H1 (cell line): ENCODE measurements around the gene CD180. TPM values are rescaled to one million over a fixed set of nuclear protein-coding genes. Genes with fewer than 3 reads are reported as not detected.

ENCODE experiments used
- CTCF ChIA-PET: fragments of 300-600 bp; sonication (Branson Sonifier 250); formaldehyde crosslinking; loops from one replicate; lab custom pipeline; 2021; ENCODE audit not compliant: partially characterized antibody; lab: Charles Lee
- POLR2A ChIA-PET: fragments of 300-600 bp; sonication (Branson Sonifier 250); formaldehyde crosslinking; loops from one replicate; lab custom pipeline; 2021; ENCODE audit warnings: inconsistent platforms; ENCODE audit not compliant: partially characterized antibody; lab: Charles Lee
- DNase-seq, 2 experiments: peaks; one replicate each; pipeline versions ENCODE4 v3.0.0 to v3.0.0-alpha.2; 2010 to 2022; ENCODE audit warnings: low spot score in 2 of 2, low read depth in 1 of 2, mixed read lengths in 1 of 2
- FAIRE-seq: peaks from 2 replicates; lab custom pipeline; 2011; peaks lifted over from hg19 to GRCh38; lab: Jason Lieb, UNC
- H2AFZ ChIP-seq: 2 replicates; pipeline ENCODE4 v1.8.1; 2012; ENCODE audit warnings: low read length, inconsistent platforms
- H2AK5ac ChIP-seq: 2 replicates; pipeline ENCODE4 v1.6.1; 2013; ENCODE audit warnings: low read depth, low read length
- H2BK120ac ChIP-seq: replicated peaks from 2 replicates; pipeline ENCODE3; 2013; ENCODE audit warnings: low read depth, low read length, inconsistent platforms
- H2BK12ac ChIP-seq: 2 replicates; pipeline ENCODE4 v1.6.1; 2013; ENCODE audit warnings: low read depth, low read length
- H2BK15ac ChIP-seq: 2 replicates; pipeline ENCODE4 v1.6.1; 2013; ENCODE audit warnings: low read length
- H2BK20ac ChIP-seq: 2 replicates; pipeline ENCODE4 v1.6.1; 2013; ENCODE audit warnings: low read length
- H2BK5ac ChIP-seq: 2 replicates; pipeline ENCODE4 v1.6.1; 2013; ENCODE audit warnings: low read depth, low read length
- H3K14ac ChIP-seq: 2 replicates; pipeline ENCODE4 v1.6.1; 2013; ENCODE audit warnings: inconsistent platforms; ENCODE audit not compliant: insufficient read length
- H3K18ac ChIP-seq: 2 replicates; pipeline ENCODE4 v1.6.1; 2013; ENCODE audit warnings: low read length; ENCODE audit errors: extremely low read depth
- H3K23ac ChIP-seq: 2 replicates; pipeline ENCODE4 v1.6.1; 2013; ENCODE audit warnings: inconsistent platforms; ENCODE audit not compliant: insufficient read length
- H3K23me2 ChIP-seq: 2 replicates; pipeline ENCODE4 v1.6.1; 2013; ENCODE audit warnings: low read depth, low read length
- H3K27ac ChIP-seq: 2 replicates; pipeline ENCODE4 v1.6.1; 2011; ENCODE audit warnings: low read depth, low read length, inconsistent platforms
- H3K27me3 ChIP-seq, 4 experiments: replicated peaks in 1 of 4; 1 replicate in 1 of 4; 2 replicates in 3 of 4; pipeline versions ENCODE4 v1.6.1 to v1.8.1; 2011 to 2013; ENCODE audit warnings: low read length in 3 of 4, mild to moderate bottlenecking in 3 of 4, inconsistent platforms in 2 of 4, mixed read lengths in 2 of 4, moderate library complexity in 1 of 4; ENCODE audit not compliant: control insufficient read depth in 3 of 4, insufficient read depth in 3 of 4; ENCODE audit errors: extremely low read depth in 1 of 4
- H3K36me3 ChIP-seq, 4 experiments: 2 replicates each; pipeline versions ENCODE4 v1.6.1 to v1.8.1; 2011 to 2013; ENCODE audit warnings: mild to moderate bottlenecking in 4 of 4, low read length in 3 of 4, moderate library complexity in 2 of 4, control low read depth in 1 of 4, inconsistent platforms in 1 of 4; ENCODE audit not compliant: insufficient read depth in 4 of 4, control insufficient read depth in 2 of 4
- H3K4ac ChIP-seq: replicated peaks from 2 replicates; pipeline ENCODE3; 2013; ENCODE audit warnings: low read length, low read depth, mixed read lengths, inconsistent platforms; ENCODE audit not compliant: insufficient read length
- H3K4me1 ChIP-seq, 4 experiments: replicated peaks in 1 of 4; 1 replicate in 1 of 4; 2 replicates in 3 of 4; pipeline versions ENCODE4 v1.6.1 to v1.8.1; 2011 to 2013; ENCODE audit warnings: low read length in 3 of 4, inconsistent platforms in 2 of 4, mixed read lengths in 1 of 4; ENCODE audit not compliant: insufficient read depth in 4 of 4, control insufficient read depth in 3 of 4
- H3K4me2 ChIP-seq, 2 experiments: 2 replicates each; pipeline versions ENCODE4 v1.6.1 to v1.8.1; 2011 to 2013; ENCODE audit warnings: low read depth in 2 of 2, low read length in 2 of 2, control low read depth in 1 of 2, inconsistent platforms in 1 of 2, mild to moderate bottlenecking in 1 of 2; ENCODE audit not compliant: insufficient read depth in 1 of 2
- H3K4me3 ChIP-seq, 4 experiments: fragments of 200-600, 300-600 bp in 1 of 4; sonication (generic), shearing (Covaris generic), sonication (Bioruptor Twin) in 1 of 4; 2 replicates each; pipeline versions ENCODE4 v1.5.1 to v1.8.1; 2011 to 2016; ENCODE audit warnings: low read length in 4 of 4, low read depth in 3 of 4, control low read depth in 2 of 4, inconsistent platforms in 2 of 4, mild to moderate bottlenecking in 2 of 4, mixed read lengths in 1 of 4, moderate library complexity in 1 of 4; ENCODE audit not compliant: insufficient read depth in 2 of 4; ENCODE audit errors: extremely low read depth in 1 of 4
- H3K56ac ChIP-seq: replicated peaks from 2 replicates; pipeline ENCODE3; 2013; ENCODE audit warnings: low read depth, mild to moderate bottlenecking, mixed read lengths, low read length, inconsistent platforms; ENCODE audit not compliant: insufficient read length
- H3K79me1 ChIP-seq: 2 replicates; pipeline ENCODE4 v1.6.1; 2013; ENCODE audit warnings: low read depth, low read length, control low read depth
- H3K79me2 ChIP-seq, 2 experiments: 2 replicates each; pipeline versions ENCODE4 v1.6.1 to v1.8.1; 2012 to 2013; ENCODE audit warnings: low read length in 2 of 2, mild to moderate bottlenecking in 2 of 2, inconsistent platforms in 1 of 2; ENCODE audit not compliant: insufficient read depth in 2 of 2, control insufficient read depth in 1 of 2
- H3K9ac ChIP-seq, 4 experiments: replicated peaks in 1 of 4; 1 replicate in 1 of 4; 2 replicates in 3 of 4; pipeline versions ENCODE4 v1.6.1 to v1.8.1; 2011 to 2013; ENCODE audit warnings: low read depth in 3 of 4, low read length in 3 of 4, control low read depth in 2 of 4, mild to moderate bottlenecking in 2 of 4, moderate library complexity in 2 of 4, inconsistent platforms in 1 of 4; ENCODE audit errors: extremely low read depth in 1 of 4
- H3K9me3 ChIP-seq, 2 experiments: 2 replicates each; pipeline versions ENCODE4 v1.6.1 to v1.8.1; 2012 to 2013; ENCODE audit warnings: mild to moderate bottlenecking in 2 of 2, moderate library complexity in 2 of 2, control low read depth in 1 of 2, inconsistent platforms in 1 of 2, low read depth in 1 of 2, low read length in 1 of 2, mixed read lengths in 1 of 2; ENCODE audit not compliant: insufficient read depth in 2 of 2
- H4K20me1 ChIP-seq, 2 experiments: replicated peaks in 1 of 2; 2 replicates each; pipeline versions ENCODE3 to v1.8.1; 2011 to 2013; ENCODE audit warnings: inconsistent platforms in 2 of 2, low read length in 2 of 2, mild to moderate bottlenecking in 1 of 2; ENCODE audit not compliant: insufficient read depth in 2 of 2, control insufficient read depth in 1 of 2
- H4K5ac ChIP-seq: 2 replicates; pipeline ENCODE4 v1.6.1; 2013; ENCODE audit warnings: low read length, low read depth, mixed read lengths, inconsistent platforms; ENCODE audit not compliant: insufficient read length
- H4K8ac ChIP-seq: 2 replicates; pipeline ENCODE4 v1.8.0; 2013; ENCODE audit warnings: mild to moderate bottlenecking, moderate library complexity, low read length, inconsistent platforms; ENCODE audit not compliant: insufficient read depth; ENCODE audit errors: extremely low read depth
- H4K91ac ChIP-seq: replicated peaks from 2 replicates; pipeline ENCODE3; 2013; ENCODE audit warnings: low read length, mixed read lengths, inconsistent platforms; ENCODE audit not compliant: insufficient read length
- BRCA1 ChIP-seq: IDR thresholded peaks from 2 replicates; pipeline ENCODE4 v1.6.1; 2012; ENCODE audit warnings: low read depth, low read length, improper control_type of control experiment
- CHD2 ChIP-seq: IDR thresholded peaks from 2 replicates; pipeline ENCODE4 v1.6.1; 2012; ENCODE audit warnings: low read length, improper control_type of control experiment
- E2F6 ChIP-seq: IDR thresholded peaks from 2 replicates; pipeline ENCODE4 v1.6.1; 2012; ENCODE audit warnings: inconsistent platforms
- GTF2F1 ChIP-seq: IDR thresholded peaks from 2 replicates; pipeline ENCODE4 v1.6.1; 2012; ENCODE audit warnings: low read depth, low read length, improper control_type of control experiment, borderline replicate concordance
- RAD21 ChIP-seq, 2 experiments: IDR thresholded peaks in 1 of 2; conservative IDR thresholded peaks in 1 of 2; 2 replicates each; pipeline ENCODE4 v1.6.1; 2011; ENCODE audit warnings: low read depth in 2 of 2, low read length in 2 of 2, improper control_type of control experiment in 1 of 2, inconsistent platforms in 1 of 2, mild to moderate bottlenecking in 1 of 2, moderate library complexity in 1 of 2
- YY1 ChIP-seq: IDR thresholded peaks from 2 replicates; pipeline ENCODE4 v1.6.1; 2011; ENCODE audit warnings: low read depth, mild to moderate bottlenecking, low read length
- WGBS, 2 experiments: shearing (Covaris generic) in 1 of 2; methylation state at CpG; one replicate each; pipeline versions ENCODE4 v1.1.6 to v1.1.7; 2013 to 2015; ENCODE audit warnings: low lambda C conversion rate in 2 of 2, mixed read lengths in 2 of 2, inconsistent platforms in 1 of 2, low coverage in 1 of 2, missing lambda C conversion rate in 1 of 2; ENCODE audit not compliant: insufficient replicate concordance in 2 of 2, insufficient coverage in 1 of 2, insufficient read length in 1 of 2; ENCODE audit errors: extremely low coverage in 1 of 2, missing lambda C conversion rate in 1 of 2; 5-methylcytosine and 5-hydroxymethylcytosine counted together
- polyA plus RNA-seq, 7 experiments: library from polyadenylated mRNA; depleted of rRNA in 3 of 7; stranded (reverse) in 5 of 7; unstranded in 2 of 7; fragments of >200 nt in 5 of 7; fragments of 200-250 nt in 2 of 7; gene quantifications; 1 replicate in 5 of 7; 2 replicates in 1 of 7; 4 replicates in 1 of 7; pipeline versions ENCODE4 v1.2.1 to v1.2.3, GENCODE V29; 2011 to 2013; ENCODE audit warnings: missing spikeins in 2 of 7, mixed read lengths in 2 of 7
- total RNA-seq: library from RNA; stranded (reverse); fragmentation: NEBNext Ultra II Directional; extraction: Animal tissue kit (Norgen Biotek cat#: 25700); gene quantifications from 2 replicates; pipeline ENCODE4 v1.2.1, GENCODE V29; 2021

Gene CD180
- total and polyA plus RNA-seq, 2 of the 8 experiments (the other 6 are each of a cell fraction or from before 2014, with no cell fraction given): not detected

- ChIA-PET POLR2A (no interaction called here), CTCF (interaction anchor here (0.6 kb wide), 1 partner anchor 13 kb away, joined by 3 read pairs; no protein-coding TSS in a partner anchor)
- Histone ChIP-seq H3K4me3 (no peak overlapping the region), H2BK20ac (no peak overlapping the region), H3K23me2 (no peaks in the 10 kb centered on the region), H2BK5ac (no peak overlapping the region), H3K4ac (no peak overlapping the region), H3K36me3 (no peaks in the 10 kb centered on the region), H2AK5ac (no peak overlapping the region), H4K20me1 (no peaks in the 10 kb centered on the region), H3K23ac (no peak overlapping the region), H3K9ac (no peak overlapping the region), H3K4me2 (no peak overlapping the region), H3K14ac (no peak overlapping the region), H3K18ac (no peak overlapping the region), H3K79me1 (no peaks in the 10 kb centered on the region), H3K56ac (no peak overlapping the region), H3K27me3 (no peaks in the 10 kb centered on the region), H2BK15ac (0 out of 2 replicates have a peak overlapping the region, but pooled peaks have one; percentile 81), H4K91ac (no peak overlapping the region), H4K8ac (no peak overlapping the region), H2BK120ac (no peak overlapping the region), H2BK12ac (no peak overlapping the region), H3K79me2 (no peaks in the 10 kb centered on the region), H3K4me1 (no peaks in the 10 kb centered on the region), H4K5ac (no peak overlapping the region), H3K27ac (no peak overlapping the region), H3K9me3 (peaks cover 0 to 2% of the 10 kb centered on the region in 2 experiments; a peak in 1 of 4 replicates), H2AFZ (no peak overlapping the region)
- 92% methylated on average over 2 of the region's 2 CpGs; no CpG with 5 or more reads in 1 of the 2 experiments for WGBS, 2 experiments
- DNase-seq: no peak
- FAIRE-seq: no peak
- TF ChIP-seq GTF2F1: no peak
- TF ChIP-seq E2F6: no peak
- TF ChIP-seq RAD21 (IDR thresholded peaks at IDR 0.05 in 1 of 2, conservative IDR thresholded peaks at IDR 0.05 in 1 of 2; ENCODE audit: low read depth in 2 of 2, low read length in 2 of 2): no peak
- no peak for TF ChIP-seq CHD2
- TF ChIP-seq BRCA1: no peak
- TF ChIP-seq YY1: no peak
These were observed 4.4 kb upstream of the CD180 start for GRCh38 chr5:67200809-67201562.
